ENCODE measurements around the gene ATP1A2.

- TF ChIP-seq GATA2 (IDR thresholded peaks at IDR 0.05; ENCODE audit: low read depth, low read length) (no peak), GATA3 (IDR thresholded peaks at IDR 0.05; ENCODE audit: low read depth, low read length) (no peak)
Measured at GRCh38 chr1:160086456-160086892, 29.1 kb upstream of the ATP1A2 start.

Measured in SH-SY5Y (cell line).